ENCODE data around the gene MAGI2. TPM values are rescaled to one million over a fixed set of nuclear protein-coding genes. Genes with fewer than 3 reads are reported as not detected.

Gene MAGI2
- total RNA-seq, 6 experiments from 2014 or later = 1.2 to 4.0 (median 2.4) TPM

GRCh38 chr7:78389022-78389421 is 1064.4 kb downstream of the MAGI2 start:
- H3K4me3 ChIP-seq = no peak overlapping the region
- TF ChIP-seq POLR2A (IDR thresholded peaks at IDR 0.05) (no peak), CTCF (IDR thresholded peaks at IDR 0.05) (no peak)
- ATAC-seq (no peak), DNase-seq (no peak)
- H3K4me1 ChIP-seq = no peaks in the 10 kb centered on the region
- no peaks in the 10 kb centered on the region for H3K9me3 ChIP-seq
- 64% methylated on average over 4 of the region's 4 CpGs for WGBS (ENCODE audit: insufficient coverage, low coverage, low lambda C conversion rate, missing lambda C conversion rate)
- no peaks in the 10 kb centered on the region for H3K36me3 ChIP-seq
- intact Hi-C loops (cut with DNase I) = no loop called here
- H3K27me3 ChIP-seq = no peaks in the 10 kb centered on the region
- H3K27ac ChIP-seq = no peak overlapping the region

- no peak for DNase-seq
- intact Hi-C loops (cut with DNase I) = no loop called here
Measured at GRCh38 chr7:78386520-78386919, 1066.9 kb downstream of the MAGI2 start.

GRCh38 chr7:78383096-78383880 is 1070.2 kb downstream of the MAGI2 start:
- H3K4me1 ChIP-seq = no peaks in the 10 kb centered on the region
- DNase-seq (no peak), ATAC-seq (no peak)
- no peaks in the 10 kb centered on the region for H3K36me3 ChIP-seq
- no peak overlapping the region for H3K4me3 ChIP-seq
- no peak for TF ChIP-seq CTCF (IDR thresholded peaks at IDR 0.05)
- no peak for TF ChIP-seq POLR2A (IDR thresholded peaks at IDR 0.05)
- no peaks in the 10 kb centered on the region for H3K9me3 ChIP-seq
- no peak overlapping the region for H3K27ac ChIP-seq
- 85% methylated on average over 4 of the region's 4 CpGs for WGBS (ENCODE audit: insufficient coverage, low coverage, low lambda C conversion rate, missing lambda C conversion rate)
- intact Hi-C loops (cut with DNase I) = no loop called here
- no peaks in the 10 kb centered on the region for H3K27me3 ChIP-seq

More at GRCh38 chr7:78386520-78386919, 1066.9 kb downstream of the MAGI2 start:
- 48% methylated on average over 2 of the region's 2 CpGs for WGBS (ENCODE audit: insufficient coverage, low coverage, low lambda C conversion rate, missing lambda C conversion rate)
- H3K27ac ChIP-seq = no peak overlapping the region
- H3K4me3 ChIP-seq = no peak overlapping the region
- no peak for ATAC-seq
- H3K9me3 ChIP-seq = no peaks in the 10 kb centered on the region
- H3K27me3 ChIP-seq = no peaks in the 10 kb centered on the region
- no peaks in the 10 kb centered on the region for H3K4me1 ChIP-seq
- TF ChIP-seq POLR2A (IDR thresholded peaks at IDR 0.05) = no peak
- no peak for TF ChIP-seq CTCF (IDR thresholded peaks at IDR 0.05)
- H3K36me3 ChIP-seq = no peaks in the 10 kb centered on the region

- no peak overlapping the region for H3K27ac ChIP-seq
- 83% methylated on average over 1 of the region's 1 CpG for WGBS (ENCODE audit: insufficient coverage, low coverage, low lambda C conversion rate, missing lambda C conversion rate)
- no peaks in the 10 kb centered on the region for H3K9me3 ChIP-seq
- no peaks in the 10 kb centered on the region for H3K4me1 ChIP-seq
- H3K27me3 ChIP-seq = no peaks in the 10 kb centered on the region
- no peak overlapping the region for H3K4me3 ChIP-seq
- intact Hi-C loops (cut with DNase I) = no loop called here
- ATAC-seq = no peak
- H3K36me3 ChIP-seq = no peaks in the 10 kb centered on the region
- DNase-seq = no peak
- no peak for TF ChIP-seq CTCF (IDR thresholded peaks at IDR 0.05)
Measured at GRCh38 chr7:78379148-78379547, 1074.3 kb downstream of the MAGI2 start.
